DMS114 treated with DMSO at 0.1 percent for 48 hours (cell line): ENCODE results near the gene MOB3B.
"Not testable (repeated sequence)": the region's sequence is repeated elsewhere in the genome, so short reads cannot be mapped to it uniquely, and the experiment has no call there.

Experiments
- DNase-seq: peaks from one replicate; lab custom pipeline; 2025; ENCODE audit not compliant: unreplicated experiment; lab: John Stamatoyannopoulos, UW

MOB3B gene

DNA sequence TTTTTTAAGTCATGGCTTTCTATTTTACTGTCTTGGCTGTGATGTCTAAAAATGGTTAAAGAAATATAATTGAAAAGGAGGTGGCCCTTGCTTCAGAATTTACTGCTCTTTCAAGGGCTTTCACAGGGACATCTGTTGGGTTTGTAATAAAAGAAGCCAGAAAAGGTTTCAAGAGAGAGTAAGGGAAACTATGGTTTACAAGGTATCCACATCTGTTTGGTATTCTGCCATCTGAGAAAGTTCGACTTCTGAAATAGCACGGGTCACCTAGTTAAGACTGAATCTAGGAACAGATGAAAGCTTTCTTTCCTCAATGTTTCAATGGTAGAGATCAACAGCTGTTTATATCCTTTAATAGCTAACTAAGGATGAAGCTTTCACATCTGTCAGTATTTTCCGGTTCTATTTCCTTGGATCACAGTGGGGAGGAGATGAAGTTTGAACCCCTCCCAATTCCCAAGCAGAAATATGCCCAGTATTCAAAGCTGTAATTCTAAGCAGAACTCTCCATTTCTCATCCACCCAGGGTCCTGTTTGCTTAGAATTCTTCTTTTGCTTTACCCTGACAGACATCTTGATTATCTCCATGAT, 78.3 kb downstream of the MOB3B start:
- no peak for DNase-seq

DNA sequence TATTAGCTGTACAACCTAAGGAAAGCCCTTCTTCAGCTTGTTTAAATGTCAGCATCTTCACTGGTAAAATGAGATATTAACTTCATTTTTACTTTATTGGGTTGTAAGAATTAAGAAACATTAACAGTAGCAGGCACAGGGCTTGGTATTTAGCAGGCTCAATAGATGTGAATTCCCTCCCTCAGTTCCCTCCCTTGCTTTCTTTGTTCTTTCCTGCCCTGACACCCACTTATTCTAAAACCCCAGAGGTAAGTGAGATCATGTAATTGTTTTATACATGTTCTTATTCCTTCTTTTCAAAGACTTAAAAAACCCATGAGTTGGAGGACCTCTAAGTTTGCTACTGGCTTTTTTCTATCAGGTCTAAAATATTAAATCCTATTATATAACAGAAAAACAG, 78.9 kb downstream of the MOB3B start:
- no peak for DNase-seq

DNA sequence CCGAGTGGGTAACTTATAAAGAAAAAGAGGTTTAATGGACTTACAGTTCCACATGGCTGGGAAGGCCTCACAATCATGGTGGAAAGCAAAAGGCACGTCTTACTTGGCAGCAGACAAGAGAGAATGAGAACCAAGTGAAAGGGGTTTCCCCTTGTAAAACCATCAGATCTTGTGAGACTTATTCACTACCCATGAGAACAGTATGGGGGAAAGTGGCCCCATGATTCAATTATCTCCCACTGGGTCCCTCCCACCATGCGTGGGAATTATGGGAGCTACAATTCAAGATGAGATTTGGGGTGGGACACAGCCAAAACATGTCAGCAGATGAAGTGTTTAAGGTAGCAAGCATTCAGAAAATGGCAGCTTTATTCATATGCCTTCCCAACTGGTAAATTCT, 81.3 kb downstream of the MOB3B start:
- DNase-seq = not testable (repeated sequence)

DNA sequence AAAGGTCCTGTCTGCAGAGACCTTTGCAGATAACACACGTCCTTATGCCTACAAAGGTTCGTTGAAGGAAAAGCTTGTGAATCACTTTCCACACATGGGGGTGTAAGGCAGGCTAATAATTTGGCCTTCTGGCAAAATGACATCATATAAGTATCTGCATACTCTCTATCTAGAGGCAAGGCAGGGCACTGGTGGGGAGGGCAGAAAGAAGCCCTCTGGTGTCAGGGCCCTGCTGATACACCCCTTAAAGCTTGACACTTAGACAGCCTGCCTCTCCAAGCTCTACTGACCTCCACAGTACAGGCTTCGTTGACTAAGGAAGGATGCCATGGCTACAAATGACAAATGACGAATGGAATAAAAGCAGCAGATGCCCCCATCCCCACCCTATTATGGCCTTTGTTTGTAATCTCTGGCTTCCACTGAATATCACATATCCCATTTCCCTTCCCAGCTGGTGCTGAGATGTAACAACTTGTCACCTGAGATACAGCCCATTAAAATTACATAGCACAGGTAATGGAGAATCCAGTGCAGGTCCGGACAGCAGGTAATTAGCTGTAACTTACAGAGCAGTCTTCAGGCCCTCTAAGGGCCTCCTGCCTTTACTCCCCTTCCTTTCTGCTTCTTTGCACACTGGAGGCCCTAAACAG, 82.5 kb downstream of the MOB3B start:
- DNase-seq = no peak

DNA sequence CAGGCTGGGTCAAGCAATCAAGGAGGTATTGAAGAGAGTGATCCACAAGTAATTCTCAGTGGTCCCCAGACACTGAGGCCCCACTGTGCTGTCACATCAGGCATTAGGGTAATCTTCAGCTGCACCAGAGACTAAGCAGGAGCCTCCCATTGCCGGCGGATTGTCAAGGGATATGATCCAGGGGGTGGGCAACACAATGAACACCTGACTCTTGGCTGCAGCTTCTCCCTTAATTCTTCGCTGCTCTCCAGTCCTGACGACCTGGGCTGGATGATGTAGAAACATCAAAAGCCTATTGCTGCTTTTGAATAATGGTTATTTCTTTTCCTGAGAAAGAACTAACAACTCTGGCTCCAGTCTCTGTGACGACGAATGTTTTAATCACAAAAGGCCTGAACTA, 83.9 kb downstream of the MOB3B start:
- no peak for DNase-seq

DNA sequence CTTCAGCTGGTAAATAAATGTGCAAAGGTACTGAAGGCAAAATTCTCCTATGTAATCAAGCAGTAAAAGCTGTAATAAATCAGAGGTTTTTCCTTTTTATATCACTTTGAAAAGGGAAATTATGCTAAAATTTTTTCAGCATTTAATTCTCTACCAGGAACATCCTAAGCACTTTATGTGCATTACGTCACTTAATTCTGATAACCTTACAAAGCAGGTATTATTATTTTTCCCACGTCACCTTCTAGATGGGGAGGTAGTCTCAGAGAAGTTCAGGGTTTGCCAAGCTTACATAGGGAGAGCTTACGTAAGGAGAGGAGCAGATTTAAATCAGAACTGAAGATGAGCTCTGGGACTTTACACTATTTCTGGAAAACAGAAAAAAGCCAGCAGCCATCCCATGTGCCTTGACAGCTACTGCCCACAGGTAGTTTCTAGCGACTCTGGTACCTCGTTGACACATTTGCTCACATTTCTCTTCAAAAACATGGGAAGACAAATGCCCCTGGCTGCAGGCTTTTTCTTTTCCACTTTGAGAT, 84.5 kb downstream of the MOB3B start:
- no peak for DNase-seq

DNA sequence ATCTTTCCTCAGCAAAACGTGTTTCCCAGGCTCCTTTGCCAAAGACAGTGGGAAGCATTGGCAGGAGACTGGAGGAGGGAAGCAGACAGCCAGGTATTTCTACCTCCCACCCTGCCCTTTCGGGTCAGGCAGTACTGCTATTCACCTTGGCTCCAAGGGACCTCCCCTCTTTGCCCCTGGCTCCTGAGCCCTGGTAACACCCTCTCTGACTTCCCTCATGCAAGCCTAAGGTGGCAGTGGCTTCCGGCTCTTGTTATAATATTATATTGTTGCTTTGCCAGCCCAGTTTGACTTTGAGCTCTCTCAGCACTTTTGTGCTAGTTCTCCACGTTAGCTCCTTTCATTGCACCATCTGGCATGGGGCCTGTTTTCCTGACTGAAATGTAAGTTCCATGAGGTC, 87.2 kb downstream of the MOB3B start:
- DNase-seq = no peak

DNA sequence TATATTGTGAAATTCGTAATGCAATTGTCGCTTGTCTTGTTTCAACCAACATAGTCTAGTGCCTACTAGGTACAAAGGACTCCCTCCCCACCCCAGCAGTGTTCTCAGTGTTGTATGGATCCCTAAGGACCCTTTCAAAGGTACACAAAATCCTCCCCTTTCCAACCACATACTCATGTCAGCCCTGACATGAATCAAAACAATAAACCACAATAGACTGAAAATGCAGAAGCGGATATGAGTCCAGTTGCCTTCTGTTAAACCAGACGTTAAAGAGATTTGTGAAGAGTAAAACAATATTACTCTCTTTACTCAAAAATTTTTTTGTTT, 87.9 kb downstream of the MOB3B start:
- DNase-seq = no peak

DNA sequence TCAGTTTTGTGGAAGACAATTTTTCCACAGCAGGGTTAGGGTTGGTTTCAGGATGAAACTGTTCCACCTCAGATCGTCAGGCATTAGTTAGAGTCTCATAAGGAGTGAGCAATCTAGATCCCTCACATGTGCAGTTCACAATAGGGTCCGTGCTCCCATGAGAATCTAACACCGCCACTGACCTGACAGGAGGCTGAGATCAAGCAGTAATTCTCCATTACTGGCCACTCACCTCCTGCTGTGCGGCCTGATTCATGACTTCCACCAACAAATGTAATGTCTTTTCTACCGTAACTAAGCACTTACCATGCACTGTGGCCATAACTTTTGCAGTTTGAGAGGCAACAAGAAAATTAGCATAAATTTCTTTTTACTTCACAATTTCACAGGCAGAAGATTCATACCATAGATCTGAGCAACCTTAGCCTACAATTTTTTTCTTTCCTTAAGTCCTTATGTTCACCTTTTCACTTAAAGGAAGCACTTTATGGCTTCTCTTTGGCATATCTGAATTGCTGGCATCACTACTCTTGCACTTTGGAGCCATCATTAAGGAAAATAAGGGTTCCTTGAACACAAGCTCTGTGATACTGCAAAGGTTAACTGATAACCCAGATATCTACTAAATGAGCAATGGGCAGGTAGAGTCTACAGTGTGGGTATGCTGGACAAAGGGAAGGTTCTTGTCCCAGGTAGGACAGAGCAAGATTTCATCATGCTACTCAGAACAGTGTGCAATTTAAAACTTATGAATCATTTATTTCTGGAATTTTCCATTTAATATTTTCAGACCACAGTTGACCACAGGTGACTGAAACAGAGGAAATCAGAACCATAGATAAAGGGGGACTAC, 88.5 kb downstream of the MOB3B start:
- DNase-seq = no peak

DNA sequence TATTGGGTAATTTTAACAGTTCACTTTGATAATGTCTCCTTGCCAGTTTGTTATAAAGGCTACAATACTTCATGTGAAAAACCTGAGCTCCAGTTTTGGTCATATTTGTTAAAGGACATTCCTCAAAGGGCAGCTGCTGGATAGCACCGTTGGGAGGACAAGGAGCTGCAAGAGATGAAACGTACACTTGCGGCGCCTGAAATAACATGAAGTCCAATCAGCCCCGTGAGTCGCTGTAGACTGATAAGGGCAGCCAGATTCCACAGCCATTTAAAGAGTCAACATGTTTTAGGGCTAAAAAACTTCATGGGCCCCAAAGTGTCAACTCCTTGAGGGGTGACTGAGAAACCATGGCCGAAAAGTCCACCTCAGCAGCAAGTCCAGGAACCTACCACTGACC, 91.1 kb downstream of the MOB3B start:
- no peak for DNase-seq

DNA sequence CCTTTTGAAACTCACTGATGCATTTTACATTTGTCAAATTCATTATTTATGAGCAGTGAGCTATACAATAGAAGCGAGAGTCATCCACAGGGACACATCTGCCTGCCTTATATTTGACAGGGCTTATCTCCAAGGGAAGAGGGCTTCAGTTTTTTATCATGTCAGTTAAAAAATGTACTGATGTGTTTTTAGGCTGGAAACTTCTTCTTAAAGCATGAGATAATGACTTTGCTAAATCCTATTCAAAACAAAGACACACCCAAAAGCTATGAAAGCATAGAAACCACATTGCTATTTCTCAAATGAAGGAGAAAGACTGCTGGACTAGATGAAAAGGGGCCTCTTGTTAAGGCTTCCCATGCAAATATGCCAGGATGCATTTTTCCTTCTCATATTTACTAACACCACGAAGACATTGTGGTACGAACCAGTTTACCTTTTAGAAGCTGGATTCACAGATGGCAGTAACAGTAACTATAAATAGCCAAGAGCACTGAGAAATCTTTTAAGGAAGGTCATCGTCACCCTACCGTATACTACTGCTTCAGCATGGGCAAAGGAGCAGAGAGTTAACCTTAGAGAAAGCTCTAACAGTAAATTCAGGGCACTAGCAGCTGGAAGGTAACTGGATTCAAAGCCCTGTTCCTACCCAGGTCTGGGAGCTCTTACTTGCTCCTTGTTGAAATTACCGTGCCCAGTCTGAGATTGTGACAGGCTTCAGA, 91.8 kb downstream of the MOB3B start:
- DNase-seq = no peak

DNA sequence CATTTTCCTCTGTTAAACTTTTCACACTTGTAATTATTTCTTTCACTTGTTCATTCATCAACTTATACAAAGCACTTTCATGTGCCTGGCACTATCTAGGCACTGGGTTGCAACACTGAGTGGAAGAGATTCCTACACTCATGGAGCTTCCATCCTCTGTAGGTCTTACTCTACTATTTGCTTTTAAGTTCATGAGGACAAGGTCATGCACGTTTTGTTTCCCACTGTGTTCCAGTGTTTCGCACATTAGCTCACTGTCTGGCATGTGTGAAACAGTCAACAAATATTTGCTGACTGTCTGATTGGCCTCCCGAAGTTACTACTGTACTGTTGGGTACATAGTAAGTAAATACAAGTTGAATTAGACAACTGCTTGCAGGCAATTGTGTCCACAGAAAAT, 93.4 kb downstream of the MOB3B start:
- DNase-seq = no peak

DNA sequence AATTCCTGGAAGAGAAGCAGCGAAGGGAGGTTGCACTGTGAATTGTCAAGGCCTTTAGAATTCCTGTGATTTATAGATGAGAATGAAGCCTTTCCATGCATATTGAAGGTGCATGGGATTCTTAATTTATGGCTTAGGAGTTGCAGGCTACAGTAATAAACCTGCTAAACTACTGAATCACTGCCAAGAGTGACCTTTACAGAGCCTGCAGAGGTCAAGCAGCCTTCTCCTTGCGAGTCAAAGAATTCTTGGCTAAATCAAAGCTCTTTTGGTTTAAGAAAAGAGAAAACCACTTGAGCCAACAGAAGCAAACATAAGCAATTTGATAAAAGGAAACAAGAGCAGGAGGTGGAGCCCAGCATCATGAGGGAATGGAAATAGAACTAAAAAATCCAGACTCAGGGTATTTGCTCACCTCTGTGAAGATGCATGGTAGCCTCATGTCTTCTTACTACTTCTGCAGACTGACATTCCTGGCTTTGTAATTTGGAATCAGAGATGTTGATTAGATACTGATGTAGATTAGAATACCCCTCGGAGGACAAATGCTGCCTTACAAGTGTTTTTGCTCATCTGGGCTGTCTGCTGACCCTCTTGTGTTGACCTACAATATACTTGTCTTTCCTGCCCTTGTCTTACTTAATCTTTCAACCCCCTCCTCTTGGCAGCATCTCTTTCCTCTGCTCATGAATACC, 95.8 kb downstream of the MOB3B start:
- no peak for DNase-seq

DNA sequence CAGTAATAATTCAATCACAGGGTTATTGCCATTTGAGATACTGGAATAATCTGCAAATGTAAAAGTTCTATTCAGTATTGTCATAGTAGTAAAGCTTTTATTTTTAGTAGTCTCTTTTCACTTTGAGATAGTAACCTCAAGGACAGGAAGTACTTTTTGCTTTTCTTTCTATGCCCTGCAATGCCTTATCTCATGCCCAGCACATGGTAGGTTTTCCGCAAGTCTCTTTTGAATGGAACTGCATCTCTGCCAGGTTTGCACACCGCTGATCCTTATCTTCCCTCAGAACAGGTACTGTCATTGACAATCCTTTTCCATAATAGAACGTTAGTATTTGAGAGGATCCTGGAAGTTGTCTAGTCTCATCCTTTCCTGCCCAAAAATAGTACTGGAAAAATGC, 97.3 kb downstream of the MOB3B start:
- no peak for DNase-seq

DNA sequence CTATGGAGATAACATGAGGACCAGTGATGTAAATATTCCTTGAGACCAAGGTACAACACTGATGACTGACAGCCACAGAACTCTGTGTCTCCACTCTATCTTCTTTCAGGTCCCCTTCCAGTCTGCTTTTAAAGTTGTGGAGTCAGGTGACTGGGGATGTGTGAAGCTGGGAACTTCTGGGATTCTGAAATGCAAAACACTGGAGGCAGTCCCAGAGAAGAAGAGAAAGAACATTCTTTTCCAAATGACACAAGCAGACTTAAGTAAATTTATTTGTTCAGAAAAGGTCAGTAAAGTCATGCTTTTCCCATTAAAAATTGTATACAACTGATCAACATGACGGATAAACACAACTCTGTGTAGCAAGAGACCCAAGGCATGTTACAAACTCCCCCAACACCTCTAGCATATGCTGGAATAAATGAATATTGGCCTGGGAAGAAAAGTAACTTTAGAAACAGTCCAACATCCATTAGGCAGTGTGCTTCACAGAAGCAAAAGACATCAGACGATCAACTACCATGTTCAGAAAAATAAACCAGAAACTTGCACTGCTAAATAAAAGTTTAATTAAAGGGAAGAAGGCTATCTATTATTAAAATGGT, 98.0 kb downstream of the MOB3B start:
- DNase-seq = no peak

DNA sequence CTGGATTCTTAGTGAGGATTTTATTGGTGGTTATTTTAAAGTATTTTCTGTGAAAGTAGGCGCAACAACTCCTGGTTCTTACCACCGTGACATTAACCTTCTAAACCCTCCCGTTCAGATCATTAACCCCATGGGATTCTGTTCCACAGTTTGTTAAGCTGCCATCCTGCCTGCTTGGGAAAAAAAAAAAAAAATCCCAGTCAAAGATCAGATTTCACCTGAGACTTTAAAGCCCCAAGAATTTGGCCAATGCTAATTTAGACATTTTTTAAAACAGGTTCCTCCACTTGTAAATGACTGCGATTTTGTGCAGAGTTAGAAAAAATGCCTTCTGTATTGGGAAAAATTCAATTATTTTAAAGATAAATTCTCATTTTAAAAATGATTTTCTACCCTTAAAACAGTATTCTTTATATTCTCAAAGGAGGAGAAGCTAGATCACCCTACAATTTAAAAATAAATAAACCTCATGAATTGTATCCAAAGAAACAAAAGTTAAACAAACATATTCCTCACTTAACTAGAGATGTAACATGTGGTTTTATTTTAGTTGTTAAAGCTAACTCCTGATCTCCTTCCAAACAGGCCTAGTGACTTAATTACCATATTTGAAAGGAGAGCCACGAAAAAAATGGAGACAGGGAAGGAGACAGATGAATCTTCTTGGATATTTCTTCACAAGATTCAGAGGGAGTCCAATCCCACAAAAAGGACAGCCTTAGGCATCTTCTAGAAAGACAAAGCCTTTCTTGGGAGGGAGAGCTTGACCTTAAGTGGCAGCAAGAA, 98.7 kb downstream of the MOB3B start:
- DNase-seq = no peak

DNA sequence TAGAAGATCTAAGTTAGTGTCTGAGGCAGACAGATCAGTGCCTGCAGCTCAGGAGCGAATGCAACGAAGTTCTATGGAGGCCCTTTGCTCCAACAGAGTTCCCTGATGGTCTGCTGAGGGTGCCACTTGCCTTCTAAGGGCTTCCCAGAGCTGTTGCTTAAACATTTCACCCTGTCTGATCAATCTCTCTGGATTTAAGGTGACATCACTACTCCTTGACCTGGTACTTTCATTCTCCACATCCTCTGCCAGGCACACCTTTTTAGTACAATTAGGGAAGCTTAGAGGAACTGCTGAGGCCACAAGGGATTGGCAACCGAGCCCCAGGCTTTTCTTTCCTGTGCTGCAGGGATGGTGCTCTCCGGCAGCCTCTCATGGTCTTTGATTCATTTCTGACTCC, 99.7 kb downstream of the MOB3B start:
- no peak for DNase-seq

DNA sequence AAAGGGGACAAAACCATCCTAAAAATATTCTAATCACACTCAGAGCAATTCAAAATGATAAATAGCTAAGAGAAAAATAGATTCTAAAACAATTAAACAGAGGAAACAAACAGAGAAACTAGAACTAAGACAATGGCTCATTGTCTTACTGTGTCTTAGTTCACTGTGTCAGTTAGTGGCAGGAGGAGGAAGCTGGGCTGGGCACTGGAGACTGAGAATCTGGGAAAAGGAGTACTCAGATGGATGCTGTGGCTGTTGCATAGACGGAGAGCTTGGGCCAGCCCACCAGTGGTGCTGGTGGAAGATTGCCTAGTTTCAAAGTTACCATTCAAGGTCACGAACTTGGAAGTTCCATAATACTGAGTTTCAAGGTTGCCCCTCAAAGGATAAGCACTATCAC, 100.2 kb downstream of the MOB3B start:
- no peak for DNase-seq

DNA sequence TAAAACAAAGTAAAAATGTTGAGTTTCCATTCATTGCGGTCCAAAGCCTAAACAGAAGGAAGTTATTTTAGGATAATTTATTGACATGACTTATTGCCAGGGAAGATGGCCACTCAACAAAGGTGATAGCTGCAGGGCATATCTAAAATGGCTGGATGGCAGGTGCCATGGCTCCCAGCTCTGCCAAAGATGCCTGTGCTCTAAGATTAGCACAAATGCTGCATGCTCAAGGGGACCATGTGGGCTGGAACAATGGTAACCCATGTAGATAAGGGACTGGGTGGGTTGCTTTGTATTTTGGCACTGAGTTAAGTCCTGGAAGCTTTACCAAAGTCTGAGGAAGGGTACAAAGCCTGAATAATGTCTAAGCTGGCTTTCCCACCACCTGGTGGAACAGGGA, 101.1 kb downstream of the MOB3B start:
- no peak for DNase-seq

DNA sequence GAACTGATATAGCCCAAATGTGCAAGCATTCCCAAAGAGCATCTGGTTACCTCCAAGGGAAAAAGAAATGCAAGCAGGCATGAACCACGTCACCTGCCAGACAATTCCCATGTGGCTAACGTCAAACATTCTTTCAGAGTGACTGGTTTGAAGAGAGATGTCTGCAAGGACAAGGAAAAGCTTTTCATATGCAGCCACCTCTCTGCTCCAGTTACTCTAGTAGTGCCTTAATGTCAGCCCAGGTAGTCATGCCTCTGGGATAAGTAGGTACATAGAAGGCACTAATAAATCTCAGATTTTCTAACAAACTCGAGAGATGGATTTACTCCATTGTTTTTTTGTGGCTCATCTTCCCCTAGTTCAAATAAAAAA, 102.4 kb downstream of the MOB3B start:
- DNase-seq = no peak
